CD4-positive, alpha-beta T cell treated with Interleukin-6 for 4 hours (primary cell): ENCODE data around the gene PROSER3.

Experiments used
- DNase-seq: peaks from one replicate; pipeline ENCODE4 v3.0.0-alpha.2; 2020; ENCODE audit warnings: mixed read lengths

The PROSER3 gene

DNA sequence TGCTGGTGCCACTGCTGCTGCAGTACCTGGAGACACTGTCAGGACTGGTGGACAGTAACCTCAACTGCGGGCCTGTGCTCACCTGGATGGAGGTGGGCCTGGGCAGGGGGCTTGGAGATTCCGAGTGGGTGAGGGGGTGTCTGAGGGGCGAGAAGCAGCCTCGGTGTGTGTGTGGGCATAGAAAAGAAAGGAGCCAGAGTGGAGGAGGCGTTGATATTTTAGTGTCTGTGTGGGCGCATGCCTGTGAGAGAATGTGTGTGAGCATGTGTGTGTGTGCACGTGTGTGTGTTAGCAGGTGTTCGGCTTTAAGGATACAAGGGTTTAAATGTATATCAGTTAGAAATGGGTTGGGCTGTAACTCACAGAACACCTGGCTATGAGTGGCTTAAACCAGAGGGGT is 21.1 kb downstream of the PROSER3 start:
- no peak for DNase-seq

DNA sequence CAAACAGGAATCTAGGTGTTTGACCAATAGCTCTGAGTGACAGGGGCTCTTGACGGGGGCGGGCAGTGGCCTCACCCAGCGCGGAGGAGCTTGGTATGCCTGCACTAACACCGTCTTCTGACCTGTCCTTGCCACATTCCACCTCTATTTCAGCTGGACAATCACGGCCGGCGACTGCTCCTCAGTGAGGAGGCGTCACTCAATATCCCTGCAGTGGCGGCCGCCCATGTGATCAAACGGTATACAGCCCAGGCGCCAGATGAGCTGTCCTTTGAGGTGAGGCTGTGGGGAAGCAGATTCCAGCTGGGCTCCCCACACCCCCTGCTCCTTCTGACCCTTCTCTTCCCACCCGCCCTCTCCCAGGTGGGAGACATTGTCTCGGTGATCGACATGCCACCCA is 22.1 kb downstream of the PROSER3 start:
- no peak for DNase-seq

DNA sequence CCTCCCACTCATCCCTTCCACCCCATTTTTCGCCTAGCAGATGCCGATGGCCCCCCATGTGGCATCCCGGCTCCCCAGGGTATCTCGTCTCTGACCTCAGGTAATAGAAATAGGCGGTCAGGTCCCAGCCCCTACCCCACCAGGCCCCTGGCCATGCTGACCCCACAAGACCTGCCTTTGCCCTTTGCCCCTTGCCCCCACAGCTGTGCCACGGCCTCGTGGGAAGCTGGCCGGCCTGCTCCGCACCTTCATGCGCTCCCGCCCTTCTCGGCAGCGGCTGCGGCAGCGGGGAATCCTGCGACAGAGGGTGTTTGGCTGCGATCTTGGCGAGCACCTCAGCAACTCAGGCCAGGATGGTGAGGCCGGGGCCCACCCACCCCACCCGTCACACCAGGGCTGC is 22.7 kb downstream of the PROSER3 start:
- DNase-seq = no peak

DNA sequence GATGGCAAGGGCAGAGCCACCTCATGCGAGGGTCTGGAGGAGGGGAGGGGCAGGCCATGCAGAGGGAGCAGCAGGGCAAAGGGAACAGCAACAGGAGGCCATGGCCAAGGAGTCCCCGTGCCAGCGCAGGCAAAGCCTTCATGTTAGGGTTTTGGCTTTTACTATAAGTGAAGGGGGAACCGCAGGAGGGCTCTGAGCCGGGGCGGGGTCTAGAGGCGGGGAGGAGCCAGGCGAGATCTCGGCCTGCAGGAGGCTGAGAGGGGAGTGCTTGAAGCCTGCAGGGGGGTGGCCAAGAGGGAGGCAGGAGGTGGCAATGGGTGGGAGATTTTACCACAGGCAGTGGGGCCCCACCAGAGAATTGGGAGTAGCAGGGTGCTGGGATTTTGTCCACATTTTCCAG is 23.7 kb downstream of the PROSER3 start:
- no peak for DNase-seq

DNA sequence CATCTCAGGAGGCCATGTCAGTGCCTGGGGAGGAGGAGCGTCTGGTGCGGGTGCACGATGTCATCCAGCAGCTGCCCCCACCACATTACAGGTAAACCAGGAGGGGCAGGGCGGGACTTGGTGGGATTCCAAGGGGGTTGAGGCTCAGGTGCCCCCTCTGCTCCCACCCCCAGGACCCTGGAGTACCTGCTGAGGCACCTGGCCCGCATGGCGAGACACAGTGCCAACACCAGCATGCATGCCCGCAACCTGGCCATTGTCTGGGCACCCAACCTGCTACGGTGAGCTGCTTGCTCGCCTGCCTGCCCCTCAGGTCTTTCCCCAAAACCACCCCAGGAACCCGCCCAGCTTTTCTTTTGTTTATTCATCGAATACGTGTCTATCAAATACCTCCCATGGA is 24.6 kb downstream of the PROSER3 start:
- DNase-seq = no peak

DNA sequence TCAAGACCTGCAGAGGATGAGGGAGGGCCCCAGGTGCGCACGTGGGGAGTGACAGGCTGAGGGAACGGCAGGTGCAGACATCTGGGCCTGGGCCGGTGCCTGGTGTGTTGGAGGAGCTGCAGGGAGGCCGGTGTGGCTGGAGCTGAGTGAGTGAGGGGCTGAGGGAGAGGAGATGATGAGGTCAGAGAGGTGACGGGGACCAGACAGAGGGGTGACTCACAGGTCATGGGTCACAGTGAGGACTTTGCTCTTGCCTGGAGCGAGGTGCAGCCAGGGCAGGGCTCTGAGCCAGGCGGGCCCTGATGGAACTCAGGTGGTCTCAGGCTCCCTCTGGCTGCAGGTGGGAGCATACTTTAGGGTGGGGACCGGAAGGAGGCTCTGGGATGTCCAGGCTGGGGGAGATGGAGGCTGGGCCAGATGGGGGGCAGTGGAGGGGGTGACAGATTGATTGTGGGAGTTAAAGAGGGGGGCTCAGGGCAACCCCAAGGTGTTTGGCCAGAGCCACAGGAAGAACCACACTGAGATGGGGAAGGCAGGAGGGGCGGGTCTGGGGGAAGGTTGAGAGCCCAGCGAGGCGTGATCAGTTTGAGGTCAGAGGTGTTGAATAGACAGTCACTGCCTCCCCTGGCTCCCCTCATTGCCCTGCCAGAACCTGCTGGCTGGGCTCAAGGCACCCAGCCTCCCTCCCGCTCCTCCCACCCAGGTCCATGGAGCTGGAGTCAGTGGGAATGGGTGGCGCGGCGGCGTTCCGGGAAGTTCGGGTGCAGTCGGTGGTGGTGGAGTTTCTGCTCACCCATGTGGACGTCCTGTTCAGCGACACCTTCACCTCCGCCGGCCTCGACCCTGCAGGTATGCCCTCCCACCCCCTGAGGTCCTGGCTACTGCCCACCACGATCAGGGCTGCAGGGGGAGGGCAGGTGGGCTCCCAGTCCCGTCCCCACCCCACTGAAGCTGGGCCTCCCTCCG is 25.8 kb downstream of the PROSER3 start:
- no peak for DNase-seq

DNA sequence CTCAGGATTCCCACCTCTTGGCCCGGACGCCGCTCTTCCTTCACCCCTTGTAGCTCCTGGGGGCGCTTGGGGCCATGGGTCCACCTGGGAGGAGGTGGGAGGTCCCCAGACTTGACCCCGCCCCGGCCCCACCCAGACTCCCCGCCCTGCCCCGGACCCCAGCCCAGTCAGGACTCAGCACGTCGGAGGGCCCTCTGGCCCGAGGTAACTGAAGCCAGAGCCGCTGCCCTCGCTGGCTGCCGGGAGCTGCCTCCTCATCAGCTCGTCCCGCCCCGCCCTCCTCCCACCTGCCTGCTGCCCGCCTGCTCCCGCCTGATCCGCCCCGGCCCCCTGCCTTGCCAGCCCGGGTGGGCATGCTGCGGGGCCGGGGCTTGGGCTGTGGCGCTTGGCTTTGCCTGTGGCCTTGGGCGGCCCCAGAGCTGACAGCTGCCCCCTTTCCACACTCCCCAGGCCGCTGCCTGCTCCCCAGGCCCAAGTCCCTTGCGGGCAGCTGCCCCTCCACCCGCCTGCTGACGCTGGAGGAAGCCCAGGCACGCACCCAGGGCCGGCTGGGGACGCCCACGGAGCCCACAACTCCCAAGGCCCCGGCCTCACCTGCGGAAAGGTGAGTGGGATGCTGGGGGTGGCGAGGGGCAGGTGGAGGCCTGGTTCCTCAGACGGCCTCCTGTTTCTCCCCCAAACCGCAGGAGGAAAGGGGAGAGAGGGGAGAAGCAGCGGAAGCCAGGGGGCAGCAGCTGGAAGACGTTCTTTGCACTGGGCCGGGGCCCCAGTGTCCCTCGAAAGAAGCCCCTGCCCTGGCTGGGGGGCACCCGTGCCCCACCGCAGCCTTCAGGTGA is 26.7 kb downstream of the PROSER3 start:
- DNase-seq = no peak

DNA sequence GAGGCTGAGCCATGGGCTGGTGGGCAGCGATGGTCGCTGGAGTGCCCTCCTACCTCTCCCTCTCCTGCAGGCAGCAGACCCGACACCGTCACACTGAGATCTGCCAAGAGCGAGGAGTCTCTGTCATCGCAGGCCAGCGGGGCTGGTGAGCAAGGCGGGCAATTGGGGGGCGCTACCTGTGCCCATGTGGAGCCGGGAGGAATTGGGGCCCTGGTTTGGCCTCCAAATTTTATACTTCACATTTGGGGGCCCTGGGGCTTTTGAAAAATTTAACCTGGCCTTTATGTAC is 27.3 kb downstream of the PROSER3 start:
- DNase-seq = no peak

DNA sequence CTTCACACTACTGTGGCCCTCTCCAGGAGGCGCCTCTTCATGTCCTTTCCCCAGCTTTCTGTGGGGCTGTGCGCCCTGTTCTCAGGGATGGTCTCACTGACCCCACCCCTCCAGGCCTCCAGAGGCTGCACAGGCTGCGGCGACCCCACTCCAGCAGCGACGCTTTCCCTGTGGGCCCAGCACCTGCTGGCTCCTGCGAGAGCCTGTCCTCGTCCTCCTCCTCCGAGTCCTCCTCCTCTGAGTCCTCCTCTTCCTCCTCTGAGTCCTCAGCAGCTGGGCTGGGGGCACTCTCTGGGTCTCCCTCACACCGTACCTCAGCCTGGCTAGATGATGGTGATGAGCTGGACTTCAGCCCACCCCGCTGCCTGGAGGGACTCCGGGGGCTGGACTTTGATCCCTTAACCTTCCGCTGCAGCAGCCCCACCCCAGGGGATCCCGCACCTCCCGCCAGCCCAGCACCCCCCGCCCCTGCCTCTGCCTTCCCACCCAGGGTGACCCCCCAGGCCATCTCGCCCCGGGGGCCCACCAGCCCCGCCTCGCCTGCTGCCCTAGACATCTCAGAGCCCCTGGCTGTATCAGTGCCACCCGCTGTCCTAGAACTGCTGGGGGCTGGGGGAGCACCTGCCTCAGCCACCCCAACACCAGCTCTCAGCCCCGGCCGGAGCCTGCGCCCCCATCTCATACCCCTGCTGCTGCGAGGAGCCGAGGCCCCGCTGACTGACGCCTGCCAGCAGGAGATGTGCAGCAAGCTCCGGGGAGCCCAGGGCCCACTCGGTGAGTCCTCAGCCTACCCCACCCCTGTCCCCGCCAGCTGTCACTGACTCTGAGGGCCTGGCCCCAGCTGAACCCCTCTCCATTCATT is 28.6 kb downstream of the PROSER3 start:
- DNase-seq = no peak

DNA sequence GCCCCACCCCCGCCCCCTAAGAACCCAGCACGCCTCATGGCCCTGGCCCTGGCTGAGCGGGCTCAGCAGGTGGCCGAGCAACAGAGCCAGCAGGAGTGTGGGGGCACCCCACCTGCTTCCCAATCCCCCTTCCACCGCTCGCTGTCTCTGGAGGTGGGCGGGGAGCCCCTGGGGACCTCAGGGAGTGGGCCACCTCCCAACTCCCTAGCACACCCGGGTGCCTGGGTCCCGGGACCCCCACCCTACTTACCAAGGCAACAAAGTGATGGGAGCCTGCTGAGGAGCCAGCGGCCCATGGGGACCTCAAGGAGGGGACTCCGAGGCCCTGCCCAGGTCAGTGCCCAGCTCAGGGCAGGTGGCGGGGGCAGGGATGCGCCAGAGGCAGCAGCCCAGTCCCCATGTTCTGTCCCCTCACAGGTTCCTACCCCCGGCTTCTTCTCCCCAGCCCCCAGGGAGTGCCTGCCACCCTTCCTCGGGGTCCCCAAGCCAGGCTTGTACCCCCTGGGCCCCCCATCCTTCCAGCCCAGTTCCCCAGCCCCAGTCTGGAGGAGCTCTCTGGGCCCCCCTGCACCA is 29.3 kb downstream of the PROSER3 start:
- no peak for DNase-seq

DNA sequence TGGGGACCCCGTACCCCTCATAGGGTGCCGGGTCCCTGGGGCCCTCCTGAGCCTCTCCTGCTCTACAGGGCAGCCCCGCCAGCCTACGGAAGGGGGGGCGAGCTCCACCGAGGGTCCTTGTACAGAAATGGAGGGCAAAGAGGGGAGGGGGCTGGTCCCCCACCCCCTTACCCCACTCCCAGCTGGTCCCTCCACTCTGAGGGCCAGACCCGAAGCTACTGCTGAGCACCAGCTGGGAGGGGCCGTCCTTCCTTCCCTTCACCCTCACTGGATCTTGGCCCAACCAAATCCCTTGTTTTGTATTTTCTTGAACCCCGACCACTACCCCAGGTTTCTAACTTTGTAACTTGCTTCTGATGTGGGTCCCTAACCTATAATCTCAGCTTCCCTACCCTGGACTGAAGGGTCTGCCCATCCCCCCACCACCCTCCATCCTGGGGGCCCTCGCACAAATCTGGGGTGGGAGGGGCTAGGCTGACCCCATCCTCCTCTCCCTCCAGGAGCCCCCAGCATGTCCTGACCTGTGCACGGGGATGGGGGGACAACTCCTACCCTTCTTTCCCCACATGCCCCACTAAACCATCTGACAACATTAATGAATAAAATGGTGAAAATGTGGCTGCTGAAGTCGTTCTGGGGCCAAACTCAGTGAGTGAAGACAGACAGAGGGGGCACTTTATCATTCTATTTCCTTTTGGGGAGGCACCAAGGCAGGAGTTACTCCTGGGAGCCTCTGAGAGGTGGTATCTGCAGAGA is 30.4 kb downstream of the PROSER3 start:
- no peak for DNase-seq

DNA sequence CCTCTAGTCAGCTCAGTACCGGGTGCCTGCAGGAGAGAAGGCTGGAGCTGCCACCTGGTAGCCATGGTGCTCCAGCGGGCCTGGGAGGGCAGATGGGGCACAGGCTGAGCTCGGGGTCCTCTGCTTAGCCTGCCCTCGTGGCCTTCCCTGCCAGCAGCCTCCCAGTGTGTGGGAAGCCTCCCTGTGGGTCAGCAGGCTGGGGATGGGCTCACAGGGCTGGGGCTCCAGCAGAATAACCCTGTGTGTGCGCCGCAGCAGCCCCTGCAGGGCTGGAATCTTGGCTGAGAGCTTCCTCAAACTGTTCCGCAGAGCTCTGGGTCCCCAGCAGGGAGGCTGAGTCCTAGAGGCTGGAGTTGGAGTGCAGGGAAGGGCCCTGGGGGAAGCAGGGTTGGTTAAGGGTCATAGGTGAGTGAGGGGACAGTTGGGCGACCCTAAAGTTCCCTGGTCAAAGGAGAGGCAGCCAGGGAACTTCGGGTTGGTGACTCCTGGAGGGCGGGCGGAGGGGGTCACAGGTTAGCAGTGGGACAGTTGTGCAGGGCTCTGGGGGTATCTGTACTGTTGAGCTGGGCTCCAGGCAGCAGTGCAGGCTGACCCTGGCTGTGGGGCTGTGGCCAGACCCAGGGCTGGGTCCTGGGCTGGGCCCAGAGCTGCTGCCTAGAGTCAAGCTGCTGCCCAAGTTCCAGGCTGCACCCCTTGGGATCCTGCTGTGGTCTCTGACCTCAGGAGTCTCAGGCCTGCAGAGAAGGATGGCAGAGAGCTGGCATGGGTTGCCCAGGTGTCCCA is 31.4 kb downstream of the PROSER3 start:
- DNase-seq = no peak

DNA sequence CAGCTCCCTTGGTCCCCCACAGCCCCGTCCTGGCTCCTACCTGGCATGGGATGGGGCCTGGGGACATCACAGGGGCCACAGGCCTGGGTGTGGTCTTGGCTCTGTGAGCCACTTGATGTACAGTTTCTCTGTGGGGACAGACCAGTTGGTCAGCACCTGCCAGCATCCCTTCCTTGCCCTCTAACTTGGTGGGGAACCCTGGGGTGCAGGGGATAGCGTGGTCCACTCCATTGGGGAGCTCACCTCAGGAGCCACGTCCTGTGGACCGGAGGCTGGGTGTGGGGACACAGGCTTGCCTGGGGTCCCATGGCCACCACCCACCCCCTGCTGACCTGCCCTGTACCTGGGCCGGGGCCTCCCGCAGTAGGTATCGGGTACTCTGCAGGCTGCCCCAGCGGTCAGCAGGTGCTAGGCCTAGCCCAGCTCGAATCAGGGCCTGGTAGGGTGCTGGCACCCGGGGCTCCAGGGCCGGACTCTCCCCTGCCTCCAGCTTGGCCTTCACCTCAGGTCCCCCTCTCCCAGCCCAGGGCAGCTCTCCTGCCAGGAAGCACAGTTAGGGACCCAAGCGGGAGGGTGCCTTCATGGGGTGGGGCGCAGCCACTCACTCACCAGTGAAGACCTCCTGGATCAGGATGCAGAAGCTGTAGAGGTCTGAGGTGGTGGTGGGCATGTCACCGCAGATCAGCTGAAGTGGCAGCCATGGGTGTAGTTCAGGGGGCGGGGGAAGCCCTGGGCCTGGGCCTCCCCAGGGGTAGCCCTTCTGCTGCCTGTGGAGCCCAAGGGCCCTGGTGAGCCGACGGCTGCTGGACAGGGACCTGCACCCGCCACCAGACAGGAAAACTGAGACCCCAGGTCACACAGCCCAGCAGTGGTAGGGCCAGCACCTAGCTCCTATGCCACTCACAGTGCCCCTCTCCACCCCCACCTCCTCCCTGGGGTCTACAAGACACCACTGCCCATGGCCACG is 32.3 kb downstream of the PROSER3 start:
- DNase-seq = no peak

DNA sequence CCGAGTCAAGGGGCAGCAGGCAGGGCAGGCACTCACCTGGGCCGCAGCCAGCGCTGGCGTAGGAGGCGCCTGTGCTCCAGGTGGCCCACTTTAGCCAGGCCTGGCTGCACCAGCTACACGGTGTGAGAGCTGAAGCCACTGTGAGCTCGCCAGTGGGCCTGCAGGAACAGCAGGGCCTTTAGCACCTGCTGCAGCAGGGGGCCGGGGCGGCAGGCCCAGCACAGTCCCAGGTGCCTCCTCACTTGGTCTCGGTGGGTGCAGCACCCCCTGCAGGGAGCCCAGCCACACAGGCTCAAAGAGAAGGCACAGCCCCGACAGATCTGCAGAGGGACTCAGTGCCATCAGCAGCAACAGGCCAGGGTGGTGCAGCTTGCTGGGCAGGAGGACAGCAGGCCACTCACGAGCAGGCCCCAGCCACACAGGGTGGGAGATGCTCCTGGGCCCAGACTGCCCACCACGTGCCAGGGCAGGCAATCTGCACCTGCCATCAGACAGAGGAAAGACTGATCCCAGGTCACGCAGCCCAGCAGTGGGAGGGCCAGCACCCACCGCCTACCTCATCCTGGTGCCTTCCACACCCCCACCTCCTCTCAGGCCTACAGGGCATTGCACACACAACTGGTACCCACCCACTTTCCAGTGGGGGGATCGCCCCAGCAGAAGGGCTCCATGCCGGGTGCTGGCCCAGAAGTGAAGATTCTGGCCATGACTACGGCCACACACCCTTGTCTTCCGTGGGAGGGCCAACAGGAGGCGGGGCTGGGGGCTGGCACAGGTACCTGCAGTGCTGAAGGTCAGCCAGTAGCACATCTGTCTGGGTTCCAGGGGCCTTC is 33.2 kb downstream of the PROSER3 start:
- peak; percentile 30 for DNase-seq

DNA sequence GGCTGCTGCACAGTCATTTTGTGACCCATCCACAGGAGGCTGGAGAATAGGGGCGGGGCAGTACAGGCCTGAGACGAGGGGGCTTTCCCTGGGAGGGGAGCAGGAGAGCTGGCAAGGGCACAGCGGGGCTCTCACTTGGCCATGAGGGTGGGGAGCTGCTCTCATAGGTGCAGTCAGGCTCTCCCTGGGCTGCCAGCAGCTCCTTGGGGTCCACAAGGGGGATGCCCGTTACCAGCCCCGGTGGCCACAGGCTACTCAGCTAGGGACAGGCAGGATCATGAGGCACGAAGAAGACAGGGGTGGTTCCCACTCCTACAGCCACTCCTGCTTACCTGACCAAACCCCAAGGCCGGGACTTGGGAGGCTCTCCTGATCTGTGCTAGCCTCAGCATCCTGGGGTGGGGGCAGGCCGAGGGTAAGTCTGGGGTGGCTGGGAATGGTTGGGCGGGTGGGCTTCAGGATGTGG is 33.9 kb downstream of the PROSER3 start:
- DNase-seq = no peak

DNA sequence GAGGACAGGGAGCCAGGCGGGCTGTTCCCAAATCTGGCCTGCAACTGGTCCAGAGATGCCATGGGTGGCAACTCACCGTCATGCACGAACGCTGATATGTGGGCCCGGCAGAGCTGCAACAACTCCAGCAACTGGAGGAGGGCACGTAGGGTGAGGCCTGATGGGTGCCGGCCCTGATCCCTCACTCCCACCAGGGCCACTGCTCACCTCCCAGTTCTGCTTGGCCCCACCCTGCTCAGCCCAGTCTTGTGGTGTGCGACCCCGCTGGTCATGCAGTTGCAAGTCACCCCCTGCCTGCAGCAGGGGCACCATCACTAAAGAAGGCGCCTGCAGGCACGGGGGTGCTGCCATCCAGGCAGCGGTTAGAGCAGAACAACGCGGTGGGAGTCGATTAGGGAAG is 34.3 kb downstream of the PROSER3 start:
- no peak for DNase-seq

DNA sequence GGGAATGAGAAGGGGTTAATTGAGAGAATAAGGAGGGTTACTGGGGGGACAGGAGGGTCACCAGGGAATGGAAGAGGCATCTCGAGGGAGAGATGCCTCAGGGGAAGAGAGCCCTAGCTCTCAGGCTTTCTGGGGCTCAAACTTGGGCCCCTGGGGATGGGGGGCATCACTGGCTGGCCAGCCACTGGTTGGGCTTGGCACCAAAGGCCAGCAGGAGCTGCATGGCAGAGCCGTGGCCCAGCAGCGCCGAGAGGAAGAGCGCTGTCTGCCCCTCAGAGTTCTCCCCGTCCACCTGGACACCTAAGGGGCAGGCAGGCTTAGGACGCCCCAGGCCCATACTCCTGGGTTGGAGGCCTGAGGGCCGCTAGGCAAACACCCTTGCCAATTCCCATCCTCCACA is 34.9 kb downstream of the PROSER3 start:
- no peak for DNase-seq

DNA sequence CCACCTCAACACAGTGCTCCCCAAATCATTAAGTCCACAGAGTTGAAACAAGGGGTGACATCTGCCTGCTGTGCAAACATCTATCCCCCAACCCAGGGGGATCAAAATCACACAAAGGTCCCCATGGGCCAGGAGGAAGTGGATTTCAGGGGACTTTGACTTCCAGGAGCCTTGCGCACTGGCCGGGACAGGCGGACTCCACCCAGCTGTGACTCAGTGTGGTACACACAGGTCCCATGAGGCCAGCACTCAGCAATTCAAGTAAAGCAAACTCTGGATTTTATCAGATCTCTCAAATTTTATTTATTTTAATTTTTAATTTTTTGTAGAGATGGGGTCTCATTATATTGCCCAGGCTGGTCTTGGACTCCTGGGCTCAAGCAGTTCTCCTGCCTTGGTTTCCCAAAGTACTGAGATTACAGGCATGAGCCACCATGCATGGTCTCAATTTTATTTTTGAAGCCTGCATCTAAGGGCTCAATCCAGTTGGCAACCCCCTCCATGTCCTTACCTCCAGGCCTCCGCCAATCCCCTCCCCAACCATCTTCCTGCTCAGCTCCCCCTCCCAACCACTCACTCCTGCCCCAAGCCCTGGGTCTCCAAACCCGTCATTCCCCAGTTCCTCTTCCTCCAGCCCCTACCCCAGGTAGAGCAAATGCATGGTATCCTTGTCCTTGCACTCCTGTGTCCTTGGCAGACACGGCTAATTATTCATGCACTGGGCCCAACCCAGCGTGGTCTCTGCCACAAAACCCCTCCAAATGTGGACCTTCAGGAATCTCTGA is 35.6 kb downstream of the PROSER3 start:
- DNase-seq = no peak
